IMR-90 (cell line): ENCODE results near the gene MEGF11. TPM values are rescaled to one million over a fixed set of nuclear protein-coding genes. Genes with fewer than 3 reads are reported as not detected.

Experiments used
- ATAC-seq: fragments of 200-7000 bp; cut with Tn5 transposase; 2 replicates; pipeline ENCODE4 v1.9.1; 2020; ENCODE audit warnings: low read depth, mild to moderate bottlenecking, moderate library complexity
- BruUV-seq: library from RNA; stranded (reverse); fragments of 400-500 nt; replicated peaks from 2 replicates; lab custom pipeline; 2021; lab: Mats Ljungman, UMichigan
- CTCF ChIA-PET: fragments of 300-600 bp; formaldehyde crosslinking; extraction: SDS; loops from one replicate; lab custom pipeline; 2021; ENCODE audit warnings: antibody characterized with exemption; lab: Yijun Ruan, JAX
- POLR2A ChIA-PET: fragments of 300-600 bp; sonication (Branson Sonifier 250); formaldehyde crosslinking; loops from one replicate; lab custom pipeline; 2022; ENCODE audit warnings: antibody characterized with exemption; ENCODE audit not compliant: unreplicated experiment; lab: Charles Lee
- DNase-seq: peaks from one replicate; pipeline ENCODE4 v3.0.0; 2013
- H2AFZ ChIP-seq: replicated peaks from 2 replicates; pipeline ENCODE3; 2013; ENCODE audit warnings: low read length, mild to moderate bottlenecking; ENCODE audit not compliant: poor library complexity
- H2AK5ac ChIP-seq: 2 replicates; pipeline ENCODE4 v1.6.1; 2013; ENCODE audit warnings: low read depth, low read length, inconsistent platforms
- H2AK9ac ChIP-seq: replicated peaks from 2 replicates; pipeline ENCODE3; 2013; ENCODE audit warnings: mild to moderate bottlenecking, low read depth, low read length, moderate library complexity; ENCODE audit not compliant: poor library complexity
- H2BK120ac ChIP-seq: 2 replicates; pipeline ENCODE4 v1.6.1; 2013; ENCODE audit warnings: low read depth, low read length, inconsistent platforms
- H2BK15ac ChIP-seq: 3 replicates; pipeline ENCODE4 v1.6.1; 2013; ENCODE audit warnings: low read depth, low read length, inconsistent platforms
- H2BK20ac ChIP-seq: 2 replicates; pipeline ENCODE4 v1.6.1; 2013; ENCODE audit warnings: low read depth, mild to moderate bottlenecking, inconsistent platforms, low read length, moderate library complexity
- H2BK5ac ChIP-seq: 2 replicates; pipeline ENCODE4 v1.6.1; 2013; ENCODE audit warnings: mild to moderate bottlenecking, low read depth, low read length, inconsistent platforms; ENCODE audit not compliant: poor library complexity, severe bottlenecking
- H3K14ac ChIP-seq: replicated peaks from 2 replicates; pipeline ENCODE4 v1.6.1; 2013; ENCODE audit warnings: low read depth, low read length, inconsistent platforms
- H3K18ac ChIP-seq: 2 replicates; pipeline ENCODE4 v1.6.1; 2013; ENCODE audit warnings: low read depth, low read length, control low read depth
- H3K23ac ChIP-seq: 2 replicates; pipeline ENCODE4 v1.6.1; 2013; ENCODE audit warnings: low read depth, low read length, inconsistent platforms
- H3K27ac ChIP-seq: 2 replicates; pipeline ENCODE4 v1.5.1; 2013; ENCODE audit warnings: mild to moderate bottlenecking, control low read depth, low read length; ENCODE audit not compliant: insufficient read depth
- H3K27me3 ChIP-seq: 2 replicates; pipeline ENCODE4 v1.6.1; 2013; ENCODE audit warnings: low read length; ENCODE audit not compliant: control insufficient read depth, insufficient read depth
- H3K36me3 ChIP-seq: 2 replicates; pipeline ENCODE4 v1.6.1; 2013; ENCODE audit warnings: low read length, mixed read lengths; ENCODE audit not compliant: control insufficient read depth, insufficient read depth
- H3K4ac ChIP-seq: 2 replicates; pipeline ENCODE4 v1.6.1; 2013; ENCODE audit warnings: low read depth, low read length, inconsistent platforms
- H3K4me1 ChIP-seq: 2 replicates; pipeline ENCODE4 v1.6.1; 2013; ENCODE audit warnings: low read length, mixed read lengths; ENCODE audit not compliant: control insufficient read depth, insufficient read depth
- H3K4me2 ChIP-seq: 2 replicates; pipeline ENCODE4 v1.6.1; 2013; ENCODE audit warnings: low read depth, mild to moderate bottlenecking, control low read depth, low read length, moderate library complexity
- H3K4me3 ChIP-seq: 2 replicates; pipeline ENCODE4 v1.5.1; 2013; ENCODE audit warnings: low read depth, mild to moderate bottlenecking, control low read depth, low read length, moderate library complexity; ENCODE audit not compliant: insufficient read depth
- H3K56ac ChIP-seq: 2 replicates; pipeline ENCODE4 v1.6.1; 2013; ENCODE audit warnings: low read length, inconsistent platforms; ENCODE audit not compliant: insufficient read depth; ENCODE audit errors: extremely low read depth
- H3K79me1 ChIP-seq, 2 experiments: 2 replicates each; pipeline ENCODE4 v1.6.1; 2013; ENCODE audit warnings: low read length in 2 of 2, inconsistent platforms in 1 of 2, low read depth in 1 of 2
- H3K9ac ChIP-seq: 2 replicates; pipeline ENCODE4 v1.6.1; 2013; ENCODE audit warnings: low read depth, low read length, control low read depth
- H3K9me1 ChIP-seq: 2 replicates; pipeline ENCODE4 v1.6.1; 2013; ENCODE audit warnings: low read length, inconsistent platforms; ENCODE audit not compliant: insufficient read depth
- H3K9me3 ChIP-seq: 2 replicates; pipeline ENCODE4 v1.6.1; 2013; ENCODE audit warnings: low read length; ENCODE audit not compliant: control insufficient read depth, insufficient read depth
- H4K20me1 ChIP-seq: 2 replicates; pipeline ENCODE4 v1.6.1; 2013; ENCODE audit warnings: low read length, inconsistent platforms; ENCODE audit not compliant: insufficient read depth
- H4K5ac ChIP-seq: 2 replicates; pipeline ENCODE4 v1.6.1; 2013; ENCODE audit warnings: mild to moderate bottlenecking, low read depth, low read length, control low read depth
- H4K8ac ChIP-seq, 2 experiments: 2 replicates each; pipeline ENCODE4 v1.6.1; 2013; ENCODE audit warnings: low read depth in 2 of 2, low read length in 2 of 2, control low read depth in 1 of 2, inconsistent platforms in 1 of 2
- H4K91ac ChIP-seq: 2 replicates; pipeline ENCODE4 v1.6.1; 2013; ENCODE audit warnings: low read depth, low read length, inconsistent platforms; ENCODE audit not compliant: insufficient read depth
- CEBPB ChIP-seq: IDR thresholded peaks from 2 replicates; pipeline ENCODE4 v1.6.1; 2012; ENCODE audit warnings: low read depth, low read length, improper control_type of control experiment
- CTCF ChIP-seq: conservative IDR thresholded peaks from 2 replicates; pipeline ENCODE4 v1.5.1; 2012; ENCODE audit warnings: mild to moderate bottlenecking, low read depth, low read length, improper control_type of control experiment
- FOS ChIP-seq: fragments of 150-350 bp; IDR thresholded peaks from 2 replicates; pipeline ENCODE4 v1.6.1; 2016; ENCODE audit warnings: low read depth, low read length
- MAFK ChIP-seq: IDR thresholded peaks from 2 replicates; pipeline ENCODE4 v1.6.1; 2012; ENCODE audit warnings: low read depth, low read length, improper control_type of control experiment
- MXI1 ChIP-seq: IDR thresholded peaks from 2 replicates; pipeline ENCODE4 v1.6.1; 2012; ENCODE audit warnings: low read depth, mild to moderate bottlenecking, low read length, moderate library complexity, borderline replicate concordance
- RAD21 ChIP-seq: IDR thresholded peaks from 2 replicates; pipeline ENCODE4 v1.6.1; 2012; ENCODE audit warnings: low read length, improper control_type of control experiment
- RCOR1 ChIP-seq: IDR thresholded peaks from 2 replicates; pipeline ENCODE4 v1.6.1; 2012; ENCODE audit warnings: mild to moderate bottlenecking, low read length, improper control_type of control experiment; ENCODE audit not compliant: insufficient replicate concordance
- RFX5 ChIP-seq: IDR thresholded peaks from 2 replicates; pipeline ENCODE4 v1.8.0; 2012; ENCODE audit warnings: low read depth, mild to moderate bottlenecking, low read length, moderate library complexity
- WGBS, 2 experiments: methylation state at CpG; one replicate each; pipeline versions ENCODE4 v1.1.5 to v1.1.7; 2013; ENCODE audit warnings: missing lambda C conversion rate in 2 of 2; ENCODE audit not compliant: insufficient read length in 1 of 2; ENCODE audit errors: extremely low coverage in 2 of 2; 5-methylcytosine and 5-hydroxymethylcytosine counted together
- dilution Hi-C: fragments of 300-500 bp; cut with HindIII; formaldehyde crosslinking; loops from one replicate; pipeline ENCODE4 v1.14.3; 2018; ENCODE audit warnings: low sequenced_read_pairs; ENCODE audit not compliant: unreplicated experiment
- in situ Hi-C: fragments of 300-500 bp; cut with MboI; formaldehyde crosslinking; loops from 3 replicates; pipeline ENCODE4 v1.14.3; 2019; ENCODE audit warnings: low sequenced_read_pairs, inconsistent platforms, mixed read lengths
- intact Hi-C: fragments of 100-400 bp; cut with micrococcal nuclease; formaldehyde crosslinking; loops from 2 replicates; pipeline ENCODE4 v1.10.0; 2022
- polyA plus RNA-seq, 3 experiments: library from polyadenylated mRNA; depleted of rRNA; stranded (reverse); fragments of >200 nt; gene quantifications; 2 replicates each; pipeline ENCODE4 v1.2.3, GENCODE V29; 2012; ENCODE audit warnings: low replicate concordance in 1 of 3
- total RNA-seq: library from RNA; depleted of rRNA; stranded (reverse); fragments of >200 nt; gene quantifications from 2 replicates; pipeline ENCODE4 v1.2.3, GENCODE V29; 2012

MEGF11 gene
- total and polyA plus RNA-seq, 2 of the 4 experiments (the other 2 are of a cell fraction), result not detected

- no TSS peak for BruUV-seq
- CTCF ChIA-PET, result interaction anchor here (0.6 to 2.3 kb wide), 4 partner anchors 25 to 544 kb away, joined by 3 to 6 read pairs (median 4); partner anchors contain the start of gene INTS14
These were observed 395.7 kb downstream of the MEGF11 start for GRCh38 chr15:65857718-65858402.

More at GRCh38 chr15:65857718-65858402, 395.7 kb downstream of the MEGF11 start:
- dilution Hi-C loops, result no loop called here
- Histone ChIP-seq H3K36me3 (no peaks in the 10 kb centered on the region), H3K4me3 (no peak overlapping the region), H2BK5ac (no peak overlapping the region), H3K23ac (no peak overlapping the region), H3K9ac (no peak overlapping the region), H3K56ac (no peak overlapping the region), H2BK15ac (no peak overlapping the region), H4K91ac (no peak overlapping the region), H3K79me1 (no peaks in the 10 kb centered on the region), H4K20me1 (no peaks in the 10 kb centered on the region), H3K9me3 (no peaks in the 10 kb centered on the region), H3K4me1 (no peaks in the 10 kb centered on the region), H3K27ac (no peak overlapping the region), H3K27me3 (no peaks in the 10 kb centered on the region; the same call in 1 of the 2 replicates), H3K4ac (no peak overlapping the region), H4K5ac (no peak overlapping the region), H4K8ac (no peak overlapping the region), H2AFZ (no peak overlapping the region), H2BK20ac (no peak overlapping the region), H3K9me1 (no peaks in the 10 kb centered on the region), H3K4me2 (peak overlapping the region; percentile 30; the same call in 1 of the 2 replicates), H2AK9ac (no peak overlapping the region), H3K14ac (no peak overlapping the region), H2BK120ac (no peak overlapping the region), H2AK5ac (no peak overlapping the region), H3K18ac (no peak overlapping the region)
- WGBS, 2 experiments, result 72% methylated on average over 5 of the region's 5 CpGs; no CpG with 5 or more reads in 1 of the 2 experiments
- in situ Hi-C loops, result loop anchor here (5.0 kb wide), 1 partner anchor 211 kb away; no protein-coding TSS in a partner anchor
- ATAC-seq (peak; percentile 53; the same call in 1 of the 2 replicates), DNase-seq (no peak)
- POLR2A ChIA-PET, result no interaction called here
- TF ChIP-seq RCOR1, result no peak
- no peak for TF ChIP-seq FOS
- no peak for TF ChIP-seq MXI1
- TF ChIP-seq CTCF, result no peak
- TF ChIP-seq MAFK, result no peak
- no peak for TF ChIP-seq RFX5
- TF ChIP-seq RAD21, result no peak
- no peak for TF ChIP-seq CEBPB
- intact Hi-C loops, result loop anchor here (2.0 to 5.0 kb wide), 2 partner anchors 66 to 219 kb away; partner anchors contain the start of gene DENND4A
